HEK293 (cell line): ENCODE results near the gene TIGD7.

Experiments
- GFI1B ChIP-seq: fragments of 450-650 bp; formaldehyde crosslinking; IDR thresholded peaks from 2 replicates; pipeline ENCODE4 v1.5.1; 2016; ENCODE audit warnings: missing biosample characterization, missing genetic modification characterization
- GLIS2 ChIP-seq: fragments of 450-650 bp; formaldehyde crosslinking; IDR thresholded peaks from 2 replicates; pipeline ENCODE4 v1.5.1; 2016; ENCODE audit warnings: missing biosample characterization, missing genetic modification characterization
- KLF10 ChIP-seq: fragments of 450-650 bp; IDR thresholded peaks from 2 replicates; pipeline ENCODE4 v1.5.1; 2018; ENCODE audit warnings: missing biosample characterization, mild to moderate bottlenecking, missing genetic modification characterization
- MEIS1 ChIP-seq: sonication (generic); formaldehyde crosslinking; IDR thresholded peaks from 2 replicates; pipeline ENCODE4 v1.8.1; 2022; ENCODE audit warnings: missing genetic modification reagents, mild to moderate bottlenecking, borderline replicate concordance
- MZF1 ChIP-seq: fragments of 450-650 bp; formaldehyde crosslinking; IDR thresholded peaks from 2 replicates; pipeline ENCODE4 v1.5.1; 2017; ENCODE audit warnings: missing biosample characterization, missing genetic modification characterization, borderline replicate concordance
- SP2 ChIP-seq: fragments of 450-650 bp; formaldehyde crosslinking; IDR thresholded peaks from 2 replicates; pipeline ENCODE4 v1.5.1; 2016; ENCODE audit warnings: missing biosample characterization, missing genetic modification characterization
- SP3 ChIP-seq: fragments of 450-650 bp; formaldehyde crosslinking; IDR thresholded peaks from 2 replicates; pipeline ENCODE4 v1.5.1; 2016; ENCODE audit warnings: missing biosample characterization, missing genetic modification characterization
- YY2 ChIP-seq: fragments of 450-650 bp; formaldehyde crosslinking; IDR thresholded peaks from 2 replicates; pipeline ENCODE4 v1.5.1; 2016; ENCODE audit warnings: missing biosample characterization, missing genetic modification characterization
- ZBTB21 ChIP-seq: fragments of 450-650 bp; formaldehyde crosslinking; IDR thresholded peaks from 2 replicates; pipeline ENCODE4 v1.5.1; 2017; ENCODE audit warnings: missing biosample characterization, missing genetic modification characterization
- ZFP69B ChIP-seq: fragments of 450-650 bp; formaldehyde crosslinking; IDR thresholded peaks from 2 replicates; pipeline ENCODE4 v1.5.1; 2016; ENCODE audit warnings: missing biosample characterization, missing genetic modification characterization
- ZIC2 ChIP-seq: fragments of 450-650 bp; formaldehyde crosslinking; IDR thresholded peaks from 2 replicates; pipeline ENCODE4 v1.5.1; 2016; ENCODE audit warnings: missing biosample characterization, missing genetic modification characterization
- ZNF10 ChIP-seq: fragments of 450-650 bp; formaldehyde crosslinking; IDR thresholded peaks from 2 replicates; pipeline ENCODE4 v1.5.1; 2017; ENCODE audit warnings: missing biosample characterization, missing genetic modification characterization
- ZNF121 ChIP-seq: fragments of 450-650 bp; formaldehyde crosslinking; IDR thresholded peaks from 2 replicates; pipeline ENCODE4 v1.5.1; 2016; ENCODE audit warnings: missing biosample characterization, missing genetic modification characterization
- ZNF133 ChIP-seq: fragments of 450-650 bp; formaldehyde crosslinking; IDR thresholded peaks from 2 replicates; pipeline ENCODE4 v1.5.1; 2016; ENCODE audit warnings: missing biosample characterization, missing genetic modification characterization
- ZNF146 ChIP-seq: fragments of 450-650 bp; formaldehyde crosslinking; IDR thresholded peaks from 2 replicates; pipeline ENCODE4 v1.5.1; 2016; ENCODE audit warnings: missing biosample characterization, missing genetic modification characterization
- ZNF2 ChIP-seq: fragments of 450-650 bp; formaldehyde crosslinking; IDR thresholded peaks from 2 replicates; pipeline ENCODE4 v1.5.1; 2016; ENCODE audit warnings: missing biosample characterization, missing genetic modification characterization
- ZNF221 ChIP-seq: fragments of 450-650 bp; formaldehyde crosslinking; IDR thresholded peaks from 2 replicates; pipeline ENCODE4 v1.5.1; 2017; ENCODE audit warnings: missing biosample characterization, missing genetic modification characterization, borderline replicate concordance
- ZNF311 ChIP-seq: fragments of 450-650 bp; formaldehyde crosslinking; IDR thresholded peaks from 2 replicates; pipeline ENCODE4 v1.5.1; 2017; ENCODE audit warnings: missing biosample characterization, missing genetic modification characterization, borderline replicate concordance
- ZNF394 ChIP-seq: fragments of 450-650 bp; formaldehyde crosslinking; IDR thresholded peaks from 2 replicates; pipeline ENCODE4 v1.5.1; 2016; ENCODE audit warnings: missing biosample characterization, missing genetic modification characterization, mild to moderate bottlenecking, moderate library complexity, borderline replicate concordance
- ZNF426 ChIP-seq: fragments of 450-650 bp; formaldehyde crosslinking; IDR thresholded peaks from 2 replicates; pipeline ENCODE4 v1.5.1; 2017; ENCODE audit warnings: missing biosample characterization, missing genetic modification characterization, mild to moderate bottlenecking, inconsistent platforms, moderate library complexity
- ZNF561 ChIP-seq: fragments of 450-650 bp; IDR thresholded peaks from 2 replicates; pipeline ENCODE4 v1.5.1; 2018; ENCODE audit warnings: missing biosample characterization, missing genetic modification characterization, borderline replicate concordance
- ZNF629 ChIP-seq: fragments of 450-650 bp; formaldehyde crosslinking; IDR thresholded peaks from 2 replicates; pipeline ENCODE4 v1.5.1; 2017; ENCODE audit warnings: missing biosample characterization, missing genetic modification characterization
- ZNF658 ChIP-seq: fragments of 450-650 bp; formaldehyde crosslinking; IDR thresholded peaks from 2 replicates; pipeline ENCODE4; 2016; ENCODE audit warnings: missing biosample characterization, missing genetic modification characterization
- ZNF660 ChIP-seq: fragments of 450-650 bp; IDR thresholded peaks from 2 replicates; pipeline ENCODE4 v1.5.1; 2018; ENCODE audit warnings: missing biosample characterization, mild to moderate bottlenecking, missing genetic modification characterization
- ZNF664 ChIP-seq: fragments of 450-650 bp; formaldehyde crosslinking; IDR thresholded peaks from 2 replicates; pipeline ENCODE4 v1.5.1; 2016; ENCODE audit warnings: missing biosample characterization, missing genetic modification characterization
- ZNF768 ChIP-seq: fragments of 450-650 bp; formaldehyde crosslinking; IDR thresholded peaks from 2 replicates; pipeline ENCODE4 v1.5.1; 2018; ENCODE audit warnings: missing biosample characterization, mild to moderate bottlenecking, missing genetic modification characterization
- ZNF830 ChIP-seq: fragments of 450-650 bp; IDR thresholded peaks from 2 replicates; pipeline ENCODE4 v1.5.0; 2018; ENCODE audit warnings: missing biosample characterization, missing genetic modification characterization, low read depth, mild to moderate bottlenecking, moderate library complexity
- ZSCAN16 ChIP-seq: fragments of 450-650 bp; formaldehyde crosslinking; IDR thresholded peaks from 2 replicates; pipeline ENCODE4 v1.5.1; 2016; ENCODE audit warnings: missing biosample characterization, missing genetic modification characterization
- ZSCAN23 ChIP-seq: fragments of 450-650 bp; formaldehyde crosslinking; IDR thresholded peaks from 2 replicates; pipeline ENCODE4 v1.5.1; 2016; ENCODE audit warnings: missing biosample characterization, missing genetic modification characterization
- ZSCAN30 ChIP-seq: fragments of 450-650 bp; IDR thresholded peaks from 2 replicates; pipeline ENCODE4 v1.5.1; 2018; ENCODE audit warnings: missing biosample characterization, mild to moderate bottlenecking, missing genetic modification characterization, moderate library complexity
- TF ChIP-seq, protein P1 (sequence below): fragments of 450-650 bp; formaldehyde crosslinking; IDR thresholded peaks from 2 replicates; pipeline ENCODE4 v1.5.1; 2016; ENCODE audit warnings: missing biosample characterization, missing genetic modification characterization, low read depth
- TF ChIP-seq, protein P2 (sequence below): fragments of 450-650 bp; IDR thresholded peaks from 2 replicates; pipeline ENCODE4 v1.5.1; 2018; ENCODE audit warnings: missing biosample characterization, missing genetic modification characterization
- TF ChIP-seq, protein P3 (sequence below): fragments of 450-650 bp; formaldehyde crosslinking; IDR thresholded peaks from 2 replicates; pipeline ENCODE4 v1.5.1; 2016; ENCODE audit warnings: missing biosample characterization, missing genetic modification characterization
- TF ChIP-seq, protein P4 (sequence below): fragments of 450-650 bp; IDR thresholded peaks from 2 replicates; pipeline ENCODE4 v1.5.1; 2018; ENCODE audit warnings: missing biosample characterization, mild to moderate bottlenecking, missing genetic modification characterization
- TF ChIP-seq, protein P5 (sequence below): fragments of 450-650 bp; formaldehyde crosslinking; IDR thresholded peaks from 2 replicates; pipeline ENCODE4 v1.5.1; 2016; ENCODE audit warnings: missing biosample characterization, missing genetic modification characterization
- TF ChIP-seq, protein P6 (sequence below): IDR thresholded peaks from 2 replicates; pipeline ENCODE4 v1.6.1; 2011; ENCODE audit warnings: mild to moderate bottlenecking, low read depth, low read length, borderline replicate concordance

Gene TIGD7

DNA sequence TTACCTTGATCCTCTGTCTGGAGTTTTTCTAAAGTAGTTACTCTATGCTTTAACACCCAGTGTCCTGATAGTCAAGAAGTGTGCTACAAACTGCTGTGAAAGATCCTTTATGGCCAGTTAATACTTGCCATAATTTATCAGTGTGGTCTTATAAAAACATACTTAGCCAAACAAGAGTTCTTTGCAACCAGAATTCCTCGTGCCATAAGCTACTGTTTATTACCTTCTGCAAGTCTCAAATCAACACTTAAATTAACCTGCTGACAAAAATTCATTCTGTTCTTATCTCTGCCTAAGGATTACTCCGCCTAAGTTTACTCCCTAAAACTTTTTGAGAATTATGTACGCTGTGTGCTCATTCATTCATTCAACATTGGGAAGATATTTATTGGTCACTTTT lies 22.9 kb upstream of the TIGD7 start (continued):
- TF ChIP-seq, protein P1, sequence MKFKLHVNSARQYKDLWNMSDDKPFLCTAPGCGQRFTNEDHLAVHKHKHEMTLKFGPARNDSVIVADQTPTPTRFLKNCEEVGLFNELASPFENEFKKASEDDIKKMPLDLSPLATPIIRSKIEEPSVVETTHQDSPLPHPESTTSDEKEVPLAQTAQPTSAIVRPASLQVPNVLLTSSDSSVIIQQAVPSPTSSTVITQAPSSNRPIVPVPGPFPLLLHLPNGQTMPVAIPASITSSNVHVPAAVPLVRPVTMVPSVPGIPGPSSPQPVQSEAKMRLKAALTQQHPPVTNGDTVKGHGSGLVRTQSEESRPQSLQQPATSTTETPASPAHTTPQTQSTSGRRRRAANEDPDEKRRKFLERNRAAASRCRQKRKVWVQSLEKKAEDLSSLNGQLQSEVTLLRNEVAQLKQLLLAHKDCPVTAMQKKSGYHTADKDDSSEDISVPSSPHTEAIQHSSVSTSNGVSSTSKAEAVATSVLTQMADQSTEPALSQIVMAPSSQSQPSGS (tag by site-specific recombination) = no peak
- TF ChIP-seq ZFP69B (tag by site-specific recombination) (no peak), ZNF660 (tag by site-specific recombination) (no peak), KLF10 (tag by site-specific recombination) (no peak), ZNF561 (tag by site-specific recombination) (no peak), MEIS1 (CRISPR knock-in tag) (no peak), GFI1B (no peak), ZNF146 (no peak), ZNF10 (tag by site-specific recombination) (no peak), ZNF629 (tag by site-specific recombination) (no peak), ZNF221 (no peak), ZNF830 (tag by site-specific recombination) (no peak), ZSCAN23 (tag by site-specific recombination) (no peak), GLIS2 (no peak), ZNF426 (no peak), YY2 (tag by site-specific recombination) (no peak), SP2 (tag by site-specific recombination) (no peak), ZNF311 (tag by site-specific recombination) (no peak), ZNF394 (tag by site-specific recombination) (no peak), ZNF121 (no peak), ZSCAN16 (tag by site-specific recombination) (no peak), ZNF664 (tag by site-specific recombination) (no peak), ZNF768 (tag by site-specific recombination) (no peak), ZSCAN30 (tag by site-specific recombination) (0 out of 2 replicates have a peak, but pooled peaks have one; percentile 40), ZNF2 (tag by site-specific recombination) (no peak), ZBTB21 (no peak), ZNF133 (tag by site-specific recombination) (no peak), MZF1 (tag by site-specific recombination) (no peak; the same call in 1 of the 2 replicates), ZIC2 (tag by site-specific recombination) (no peak), SP3 (tag by site-specific recombination) (no peak), ZNF658 (tag by site-specific recombination) (no peak)
- TF ChIP-seq, protein P2, sequence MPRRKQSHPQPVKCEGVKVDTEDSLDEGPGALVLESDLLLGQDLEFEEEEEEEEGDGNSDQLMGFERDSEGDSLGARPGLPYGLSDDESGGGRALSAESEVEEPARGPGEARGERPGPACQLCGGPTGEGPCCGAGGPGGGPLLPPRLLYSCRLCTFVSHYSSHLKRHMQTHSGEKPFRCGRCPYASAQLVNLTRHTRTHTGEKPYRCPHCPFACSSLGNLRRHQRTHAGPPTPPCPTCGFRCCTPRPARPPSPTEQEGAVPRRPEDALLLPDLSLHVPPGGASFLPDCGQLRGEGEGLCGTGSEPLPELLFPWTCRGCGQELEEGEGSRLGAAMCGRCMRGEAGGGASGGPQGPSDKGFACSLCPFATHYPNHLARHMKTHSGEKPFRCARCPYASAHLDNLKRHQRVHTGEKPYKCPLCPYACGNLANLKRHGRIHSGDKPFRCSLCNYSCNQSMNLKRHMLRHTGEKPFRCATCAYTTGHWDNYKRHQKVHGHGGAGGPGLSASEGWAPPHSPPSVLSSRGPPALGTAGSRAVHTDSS = no peak
- TF ChIP-seq, protein P3, sequence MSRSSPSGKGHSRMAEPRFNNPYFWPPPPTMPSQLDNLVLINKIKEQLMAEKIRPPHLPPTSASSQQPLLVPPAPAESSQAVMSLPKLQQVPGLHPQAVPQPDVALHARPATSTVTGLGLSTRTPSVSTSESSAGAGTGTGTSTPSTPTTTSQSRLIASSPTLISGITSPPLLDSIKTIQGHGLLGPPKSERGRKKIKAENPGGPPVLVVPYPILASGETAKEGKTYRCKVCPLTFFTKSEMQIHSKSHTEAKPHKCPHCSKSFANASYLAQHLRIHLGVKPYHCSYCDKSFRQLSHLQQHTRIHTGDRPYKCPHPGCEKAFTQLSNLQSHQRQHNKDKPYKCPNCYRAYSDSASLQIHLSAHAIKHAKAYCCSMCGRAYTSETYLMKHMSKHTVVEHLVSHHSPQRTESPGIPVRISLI (tag by site-specific recombination) = no peak
- TF ChIP-seq, protein P4, sequence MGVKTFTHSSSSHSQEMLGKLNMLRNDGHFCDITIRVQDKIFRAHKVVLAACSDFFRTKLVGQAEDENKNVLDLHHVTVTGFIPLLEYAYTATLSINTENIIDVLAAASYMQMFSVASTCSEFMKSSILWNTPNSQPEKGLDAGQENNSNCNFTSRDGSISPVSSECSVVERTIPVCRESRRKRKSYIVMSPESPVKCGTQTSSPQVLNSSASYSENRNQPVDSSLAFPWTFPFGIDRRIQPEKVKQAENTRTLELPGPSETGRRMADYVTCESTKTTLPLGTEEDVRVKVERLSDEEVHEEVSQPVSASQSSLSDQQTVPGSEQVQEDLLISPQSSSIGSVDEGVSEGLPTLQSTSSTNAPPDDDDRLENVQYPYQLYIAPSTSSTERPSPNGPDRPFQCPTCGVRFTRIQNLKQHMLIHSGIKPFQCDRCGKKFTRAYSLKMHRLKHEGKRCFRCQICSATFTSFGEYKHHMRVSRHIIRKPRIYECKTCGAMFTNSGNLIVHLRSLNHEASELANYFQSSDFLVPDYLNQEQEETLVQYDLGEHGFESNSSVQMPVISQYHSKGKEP (tag by site-specific recombination) = no peak
- TF ChIP-seq, protein P5, sequence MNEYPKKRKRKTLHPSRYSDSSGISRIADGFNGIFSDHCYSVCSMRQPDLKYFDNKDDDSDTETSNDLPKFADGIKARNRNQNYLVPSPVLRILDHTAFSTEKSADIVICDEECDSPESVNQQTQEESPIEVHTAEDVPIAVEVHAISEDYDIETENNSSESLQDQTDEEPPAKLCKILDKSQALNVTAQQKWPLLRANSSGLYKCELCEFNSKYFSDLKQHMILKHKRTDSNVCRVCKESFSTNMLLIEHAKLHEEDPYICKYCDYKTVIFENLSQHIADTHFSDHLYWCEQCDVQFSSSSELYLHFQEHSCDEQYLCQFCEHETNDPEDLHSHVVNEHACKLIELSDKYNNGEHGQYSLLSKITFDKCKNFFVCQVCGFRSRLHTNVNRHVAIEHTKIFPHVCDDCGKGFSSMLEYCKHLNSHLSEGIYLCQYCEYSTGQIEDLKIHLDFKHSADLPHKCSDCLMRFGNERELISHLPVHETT = no peak
- TF ChIP-seq, protein P6, sequence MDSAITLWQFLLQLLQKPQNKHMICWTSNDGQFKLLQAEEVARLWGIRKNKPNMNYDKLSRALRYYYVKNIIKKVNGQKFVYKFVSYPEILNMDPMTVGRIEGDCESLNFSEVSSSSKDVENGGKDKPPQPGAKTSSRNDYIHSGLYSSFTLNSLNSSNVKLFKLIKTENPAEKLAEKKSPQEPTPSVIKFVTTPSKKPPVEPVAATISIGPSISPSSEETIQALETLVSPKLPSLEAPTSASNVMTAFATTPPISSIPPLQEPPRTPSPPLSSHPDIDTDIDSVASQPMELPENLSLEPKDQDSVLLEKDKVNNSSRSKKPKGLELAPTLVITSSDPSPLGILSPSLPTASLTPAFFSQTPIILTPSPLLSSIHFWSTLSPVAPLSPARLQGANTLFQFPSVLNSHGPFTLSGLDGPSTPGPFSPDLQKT = no peak
